NK-92 (cell line): ENCODE results near the gene TRIM22.
"Not testable (repeated sequence)": the region's sequence is repeated elsewhere in the genome, so short reads cannot be mapped to it uniquely, and the experiment has no call there.

Experiments
- DNase-seq: peaks from one replicate; lab custom pipeline; 2025; ENCODE audit not compliant: unreplicated experiment; lab: John Stamatoyannopoulos, UW

The TRIM22 gene, protein sequence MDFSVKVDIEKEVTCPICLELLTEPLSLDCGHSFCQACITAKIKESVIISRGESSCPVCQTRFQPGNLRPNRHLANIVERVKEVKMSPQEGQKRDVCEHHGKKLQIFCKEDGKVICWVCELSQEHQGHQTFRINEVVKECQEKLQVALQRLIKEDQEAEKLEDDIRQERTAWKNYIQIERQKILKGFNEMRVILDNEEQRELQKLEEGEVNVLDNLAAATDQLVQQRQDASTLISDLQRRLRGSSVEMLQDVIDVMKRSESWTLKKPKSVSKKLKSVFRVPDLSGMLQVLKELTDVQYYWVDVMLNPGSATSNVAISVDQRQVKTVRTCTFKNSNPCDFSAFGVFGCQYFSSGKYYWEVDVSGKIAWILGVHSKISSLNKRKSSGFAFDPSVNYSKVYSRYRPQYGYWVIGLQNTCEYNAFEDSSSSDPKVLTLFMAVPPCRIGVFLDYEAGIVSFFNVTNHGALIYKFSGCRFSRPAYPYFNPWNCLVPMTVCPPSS

DNA sequence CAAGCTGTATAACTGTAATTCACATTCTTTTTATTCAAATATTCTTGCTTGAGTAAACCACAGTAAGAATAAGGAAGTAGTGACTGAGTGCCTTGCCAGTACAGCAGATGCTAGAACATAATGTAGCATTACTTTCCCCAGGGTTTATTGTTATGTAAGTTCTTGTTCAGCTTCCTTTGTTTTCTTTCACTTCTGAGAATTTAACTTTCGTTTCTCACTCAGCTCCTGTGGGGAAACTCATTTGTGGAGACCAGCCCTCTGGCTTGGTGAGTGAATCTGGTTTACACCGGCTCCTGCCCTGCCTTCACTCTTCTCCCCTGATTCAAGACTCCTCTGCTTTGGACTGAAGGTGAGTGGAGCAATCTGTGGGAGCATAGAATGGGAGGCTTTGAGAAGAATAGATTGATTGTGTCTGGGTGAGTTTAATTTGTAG is at the start of gene TRIM22:
Gene TRIM22 (plus strand): TSS at position 240 of the 433 bp plus-strand sequence. CDS start 6,443 bp downstream, outside the sequence.
- no peak for DNase-seq

DNA sequence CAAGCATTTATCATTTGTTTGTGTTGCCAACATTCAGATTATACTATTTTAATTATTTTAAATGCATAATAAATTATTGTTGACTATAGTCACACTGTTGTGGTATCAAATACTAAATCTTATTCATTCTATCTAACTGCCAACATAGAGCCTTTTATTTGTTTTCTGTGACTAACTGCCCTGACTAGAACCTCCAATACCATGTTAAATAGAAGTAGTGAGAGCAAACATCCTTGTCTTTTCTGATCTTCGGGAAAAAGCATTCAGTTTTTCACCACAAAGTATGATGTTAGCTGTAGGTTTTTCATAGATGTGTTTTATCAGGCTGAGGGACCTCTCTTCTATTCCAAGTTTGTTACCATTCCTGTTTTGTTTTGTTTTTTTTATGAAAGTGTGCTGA is 49.6 kb upstream of the TRIM22 start:
- no peak for DNase-seq

DNA sequence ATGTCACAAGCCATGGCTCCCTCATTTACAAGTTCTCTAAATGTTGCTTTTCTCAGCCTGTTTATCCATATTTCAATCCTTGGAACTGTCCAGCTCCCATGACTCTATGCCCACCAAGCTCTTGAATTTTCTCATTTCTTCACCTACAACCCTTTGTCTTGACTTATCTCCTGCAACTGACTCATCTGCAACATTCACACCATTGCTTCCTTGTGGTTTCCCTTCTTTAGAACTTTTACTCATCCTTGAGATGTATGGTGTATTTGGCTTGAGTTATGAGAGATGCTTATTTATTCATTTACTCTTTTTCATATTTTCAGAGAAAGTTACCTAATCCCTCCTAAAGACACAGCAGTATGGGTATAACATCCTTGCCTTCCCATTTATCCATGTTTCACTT is 46.0 kb upstream of the TRIM22 start:
- DNase-seq: no peak

DNA sequence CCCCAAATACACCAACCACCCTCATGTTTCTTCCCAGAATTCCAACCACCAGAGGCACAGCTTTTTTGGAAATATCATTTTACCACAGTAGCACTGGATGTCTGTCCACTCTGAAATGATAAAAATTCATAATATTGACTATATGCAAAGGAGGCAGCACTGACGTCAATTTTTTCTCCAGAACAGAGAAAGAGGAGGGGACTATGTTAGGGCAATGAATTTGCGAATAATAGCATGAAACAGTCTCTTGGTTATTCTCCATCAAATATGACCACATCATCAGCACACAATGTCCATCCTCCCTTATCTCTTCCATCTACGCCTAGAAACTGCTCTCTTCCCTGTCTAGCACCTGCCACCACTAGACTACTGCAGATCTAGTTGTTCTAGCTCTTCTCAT is 43.5 kb upstream of the TRIM22 start:
- no peak for DNase-seq

DNA sequence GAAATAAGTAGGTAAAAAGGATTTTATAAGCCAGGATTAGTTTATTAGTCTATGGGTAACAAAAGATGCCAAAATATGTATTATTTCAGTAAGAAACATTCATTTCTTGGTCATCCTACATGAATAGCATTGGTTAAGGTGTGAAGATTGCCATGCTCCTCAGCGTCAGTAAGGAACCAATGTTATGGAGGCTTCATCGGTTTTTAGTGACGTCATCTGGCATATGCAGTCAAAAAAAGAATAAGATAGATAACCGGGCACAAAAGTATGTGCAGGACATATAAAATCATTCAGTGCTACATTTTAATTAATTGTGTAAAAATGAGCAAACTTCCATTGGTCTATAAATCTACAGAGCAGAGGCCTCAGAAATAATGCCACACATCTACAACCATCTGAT is 34.1 kb upstream of the TRIM22 start:
- DNase-seq: no peak

DNA sequence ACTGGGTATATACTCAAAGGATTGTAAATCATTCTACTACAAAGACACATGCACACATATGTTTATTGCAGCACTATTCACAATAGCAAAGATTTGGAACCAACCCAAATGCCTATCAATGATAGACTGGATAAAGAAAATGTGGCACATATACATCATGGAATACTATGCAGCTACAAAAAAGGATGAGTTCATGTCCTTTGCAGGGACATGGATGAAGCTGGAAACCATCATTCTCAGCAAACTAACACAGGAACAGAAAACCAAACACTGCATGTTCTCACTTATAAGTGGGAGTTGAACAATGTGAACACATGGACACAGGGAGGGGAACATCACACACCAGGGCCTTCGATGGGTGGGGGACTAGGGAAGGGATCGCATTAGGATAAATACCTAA is 32.6 kb upstream of the TRIM22 start:
- not testable (repeated sequence) for DNase-seq

DNA sequence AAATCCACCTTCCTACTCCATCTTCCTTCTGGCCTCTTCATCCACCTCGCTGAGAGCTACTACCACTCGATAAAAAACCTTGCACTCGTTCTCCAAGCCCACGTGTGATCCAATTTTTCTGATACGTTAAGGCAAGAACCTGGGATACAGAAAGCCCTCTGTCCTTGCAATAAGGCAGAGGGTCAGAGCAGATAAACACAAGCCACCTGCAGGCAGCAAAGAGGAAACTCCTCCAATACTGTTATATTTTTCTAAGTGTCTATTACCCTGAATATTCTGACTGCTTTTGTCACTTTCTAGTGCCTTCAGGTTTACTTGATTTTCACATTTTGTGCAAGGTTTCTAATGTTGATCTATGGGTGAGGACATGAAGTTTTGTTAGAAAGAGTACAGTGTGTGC is 31.3 kb upstream of the TRIM22 start:
- DNase-seq: no peak

DNA sequence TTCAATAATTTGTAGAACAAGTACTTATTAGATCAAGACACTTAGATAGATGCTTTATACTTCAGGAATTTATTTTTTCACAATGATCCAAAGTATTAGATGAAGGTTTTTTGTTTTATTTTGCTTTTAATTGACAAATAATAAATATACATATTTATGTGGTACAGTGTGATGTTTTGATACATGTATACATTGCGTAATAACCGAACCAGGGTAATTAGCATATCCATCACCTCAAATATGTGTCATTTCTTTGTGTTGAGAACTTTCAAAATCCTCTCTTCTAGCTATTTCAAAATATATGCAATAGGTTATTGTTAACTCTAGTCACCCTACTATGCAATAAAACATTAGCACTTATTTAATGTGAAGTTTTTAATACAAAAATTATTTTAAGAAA is 26.1 kb upstream of the TRIM22 start:
- no peak for DNase-seq

DNA sequence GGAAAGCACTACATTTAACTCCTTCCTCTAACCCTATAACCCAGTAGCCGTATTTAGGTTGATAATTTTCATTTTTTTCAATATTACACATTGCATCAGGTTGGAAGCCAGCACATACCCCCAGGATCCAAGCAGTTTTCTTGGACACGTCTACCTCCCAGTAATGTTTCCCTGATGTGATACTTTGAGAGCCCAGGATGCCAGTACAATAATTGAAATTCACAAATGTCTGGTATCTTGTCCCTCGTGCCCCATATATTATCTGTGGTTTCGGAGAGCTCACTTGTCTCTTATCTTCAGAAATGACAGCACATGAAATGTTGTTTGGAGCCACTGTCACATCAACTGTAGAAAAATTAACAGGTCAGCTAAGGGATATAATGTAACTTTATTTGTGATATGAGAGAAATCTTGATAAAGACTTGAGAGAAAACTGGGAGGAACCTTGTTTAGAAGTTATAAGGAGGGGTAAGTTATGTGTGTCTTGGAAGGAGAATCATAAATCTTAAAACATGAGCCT is 24.5 kb upstream of the TRIM22 start:
- no peak for DNase-seq

DNA sequence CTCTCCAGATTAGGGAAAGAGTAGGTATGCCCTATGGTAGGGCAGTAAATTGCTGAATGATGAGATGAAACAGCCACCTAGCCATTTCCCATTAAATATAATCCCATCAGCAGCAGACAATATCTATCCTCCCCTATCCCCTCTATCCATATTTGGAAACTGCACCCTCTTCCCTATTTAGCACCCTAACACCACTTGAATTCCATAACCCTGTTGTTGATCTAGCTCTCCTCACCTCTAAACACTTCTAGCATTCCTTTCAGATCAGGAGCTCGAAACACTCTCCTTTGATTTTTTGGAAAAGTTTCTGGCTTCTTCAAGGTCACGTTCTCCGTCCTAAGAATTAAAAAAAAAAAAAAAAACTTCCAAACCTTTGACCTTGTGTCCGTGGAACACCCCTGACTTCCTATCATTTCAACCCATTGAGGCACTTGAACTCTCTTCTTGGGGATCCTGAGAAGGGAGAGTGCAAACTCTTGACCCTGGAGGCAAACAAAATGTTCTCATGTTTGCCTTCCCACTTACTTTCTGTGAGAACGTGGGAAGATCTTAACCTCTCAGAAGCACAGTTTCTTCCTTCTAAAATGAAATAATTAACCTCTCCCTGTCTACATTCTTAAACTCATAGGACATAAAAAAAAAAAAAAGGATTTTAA is 23.7 kb upstream of the TRIM22 start:
- no peak for DNase-seq

DNA sequence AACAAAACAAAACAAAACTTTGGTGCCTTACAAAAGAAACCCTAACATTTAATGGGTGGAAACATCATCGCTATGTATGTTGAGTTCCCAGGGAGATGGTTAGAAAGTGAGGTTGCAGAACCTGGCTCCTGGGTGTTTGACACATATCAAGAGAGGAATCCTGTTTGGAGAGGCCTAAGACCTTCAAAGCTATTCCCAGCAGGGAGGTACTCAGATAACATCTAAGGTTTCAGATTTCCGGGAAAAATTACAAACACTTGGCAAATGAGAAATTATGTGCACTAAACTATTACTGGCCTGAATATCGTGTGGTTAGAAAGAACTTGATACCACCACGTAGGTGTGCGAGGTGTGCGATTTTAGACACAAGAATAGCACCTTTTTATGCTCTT is 23.2 kb upstream of the TRIM22 start:
- no peak for DNase-seq

DNA sequence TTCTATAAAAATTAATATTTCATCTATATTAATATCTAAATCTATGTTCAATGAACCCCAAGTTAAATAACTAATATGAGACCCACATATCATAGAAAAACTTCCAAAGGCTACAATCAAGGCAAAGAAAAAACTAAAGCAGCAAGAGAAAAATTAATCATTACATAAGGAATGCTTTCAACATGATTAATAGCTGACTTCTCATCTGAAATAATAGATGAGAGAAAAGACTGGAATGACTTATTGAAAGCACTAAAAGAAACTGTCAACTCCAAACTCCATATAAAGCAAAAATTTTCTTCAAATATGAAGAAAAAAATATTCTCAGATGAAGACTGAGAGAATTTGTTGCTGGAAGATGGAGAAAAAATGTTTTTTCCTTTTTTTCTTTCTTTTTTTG is 17.8 kb upstream of the TRIM22 start:
- DNase-seq: no peak

DNA sequence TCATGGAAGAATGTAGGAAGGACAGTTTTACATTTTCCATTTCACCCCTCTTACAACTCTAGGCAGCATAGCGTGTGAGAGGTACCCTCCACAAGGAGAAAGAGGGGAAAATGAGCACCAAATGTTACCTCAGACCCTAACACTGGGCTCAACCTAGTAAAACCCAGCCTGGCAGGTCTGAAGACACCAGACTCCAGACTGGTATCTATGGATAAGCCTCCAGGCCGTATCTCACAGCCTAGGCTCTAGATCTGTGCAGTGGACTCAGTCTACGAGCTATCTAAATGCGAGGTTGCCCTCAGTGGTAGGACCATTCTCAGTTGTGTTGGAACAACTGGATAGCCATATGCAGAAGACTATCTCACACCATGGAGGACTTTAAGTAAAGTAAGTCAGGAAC is 15.2 kb upstream of the TRIM22 start:
- no peak for DNase-seq

DNA sequence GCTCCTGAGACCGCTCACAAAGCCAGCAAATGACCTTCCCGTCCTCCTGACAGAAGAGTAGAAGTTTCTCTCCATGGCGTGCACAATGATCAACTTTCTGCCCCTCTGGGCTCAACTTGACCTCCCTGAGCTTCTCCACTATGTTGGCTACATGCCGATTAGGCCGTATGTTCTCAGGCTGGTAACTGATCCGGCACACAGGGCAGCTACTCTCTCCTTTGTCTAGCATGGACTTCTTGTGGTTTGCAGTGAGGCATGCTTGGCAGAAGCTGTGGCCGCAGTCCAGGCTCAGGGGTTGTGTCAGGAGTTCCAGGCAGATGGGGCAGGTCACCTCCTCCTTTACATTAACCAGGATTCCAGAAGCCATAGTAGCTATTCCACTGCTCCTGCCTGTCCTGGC is 9.8 kb upstream of the TRIM22 start:
- DNase-seq: no peak

DNA sequence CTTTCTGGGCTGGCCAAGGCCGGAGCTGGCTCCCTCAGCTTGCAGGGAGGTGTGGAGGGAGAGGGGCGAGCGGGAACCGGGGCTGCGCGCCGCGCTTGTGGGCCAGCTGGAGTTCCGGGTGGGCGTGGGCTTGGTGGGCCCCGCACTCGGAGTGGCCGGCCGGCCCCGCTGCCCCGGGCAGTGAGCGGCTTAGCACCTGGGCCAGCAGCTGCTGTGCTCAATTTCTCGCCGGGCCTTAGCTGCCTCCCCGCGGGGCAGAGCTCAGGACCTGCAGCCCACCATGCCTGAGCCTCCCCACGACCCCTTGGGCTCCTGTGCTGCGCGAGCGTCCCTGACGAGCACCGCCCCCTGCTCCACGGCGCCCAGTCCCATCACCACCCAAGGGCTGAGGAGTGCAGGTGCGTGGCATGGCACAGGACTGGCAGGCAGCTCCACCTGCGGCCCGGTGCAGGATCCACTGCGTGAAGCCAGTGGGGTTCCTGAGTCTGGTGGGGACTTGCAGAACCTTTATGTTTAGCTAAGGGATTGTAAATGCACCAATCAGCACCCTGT is 6.6 kb upstream of the TRIM22 start:
- not testable (repeated sequence) for DNase-seq

DNA sequence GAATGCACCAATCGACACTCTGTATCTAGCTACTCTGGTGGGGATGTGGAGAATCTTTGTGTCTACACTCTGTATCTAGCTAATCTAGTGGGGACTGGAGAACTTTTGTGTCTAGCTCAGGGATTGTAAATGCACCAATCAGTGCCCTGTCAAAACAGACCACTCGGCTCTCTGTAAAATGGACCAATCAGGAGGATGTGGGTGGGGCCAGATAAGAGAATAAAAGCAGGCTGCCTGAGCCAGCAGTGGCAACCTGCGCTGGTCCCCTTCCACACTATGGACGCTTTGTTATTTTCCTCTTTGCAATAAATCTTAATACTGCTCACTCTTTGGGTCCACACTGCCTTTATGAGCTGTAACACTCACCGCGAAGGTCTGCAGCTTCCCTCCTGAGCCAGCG is 6.0 kb upstream of the TRIM22 start:
- DNase-seq: not testable (repeated sequence)

DNA sequence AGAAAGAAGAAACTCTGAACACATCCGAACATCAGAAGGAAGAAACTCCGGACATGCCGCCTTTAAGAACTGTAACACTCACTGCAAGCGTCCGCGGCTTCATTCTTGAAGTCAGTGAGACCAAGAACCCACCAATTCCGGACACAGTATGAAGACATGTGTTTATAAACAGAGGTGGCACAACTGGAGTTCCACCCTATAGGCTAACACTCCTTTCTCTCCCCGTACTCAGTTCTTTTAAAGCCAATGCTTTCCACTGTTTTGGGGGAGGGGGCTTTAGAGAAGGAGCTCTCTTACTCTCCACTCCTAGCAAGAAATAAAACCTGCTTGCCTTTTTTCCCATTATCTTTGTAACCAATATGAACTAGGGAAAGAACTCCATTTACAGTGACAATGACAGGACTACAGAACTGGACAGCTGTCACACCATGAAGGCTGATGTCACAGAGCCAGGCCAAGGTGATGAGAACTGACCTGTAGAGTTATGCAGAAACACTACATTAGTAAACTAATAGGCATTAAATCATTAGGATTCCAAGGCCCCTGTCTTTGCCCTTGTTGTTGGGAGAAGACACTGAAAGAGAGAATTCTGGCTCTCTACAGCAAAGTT is 5.4 kb upstream of the TRIM22 start:
- no peak for DNase-seq

DNA sequence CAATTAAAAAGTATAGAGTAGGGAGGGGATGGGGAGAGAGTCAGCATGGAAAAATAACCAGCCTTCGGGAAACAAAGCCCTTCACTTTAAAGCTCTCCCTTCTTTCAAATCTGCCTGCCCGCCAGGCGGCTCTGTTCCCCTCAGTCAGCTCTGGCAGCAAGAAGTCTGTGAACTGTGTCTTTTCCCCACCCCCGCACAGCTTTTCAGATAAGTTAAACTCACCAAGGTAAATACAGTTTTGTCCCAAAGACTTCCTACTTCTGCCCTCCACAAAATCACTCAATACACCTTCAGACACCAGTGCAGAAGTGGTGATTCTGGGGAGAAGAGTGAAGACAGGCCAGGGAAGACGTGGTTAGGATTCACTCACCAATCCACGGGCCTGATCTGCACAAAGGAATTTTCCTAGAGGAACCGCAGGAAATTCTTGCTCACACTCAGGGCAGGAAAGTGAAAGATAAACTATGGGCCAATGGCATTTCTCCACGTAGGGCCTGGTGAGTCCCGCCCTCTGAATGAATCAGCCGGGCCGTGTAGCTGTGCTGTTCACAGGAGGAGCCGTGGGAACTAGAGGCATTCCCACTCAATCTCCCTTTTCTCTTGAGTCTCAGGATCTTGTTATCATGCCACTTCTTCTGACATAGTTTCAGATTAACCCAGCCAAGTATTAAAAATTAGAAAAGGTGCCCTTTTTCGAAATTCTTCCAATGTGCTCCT is 4.8 kb upstream of the TRIM22 start, which contains the start of gene TRIM5:
Gene TRIM5 (minus strand): TSS at position 429 of the 717 bp plus-strand sequence. CDS start 4,897 bp downstream, outside the sequence.
- DNase-seq: no peak

DNA sequence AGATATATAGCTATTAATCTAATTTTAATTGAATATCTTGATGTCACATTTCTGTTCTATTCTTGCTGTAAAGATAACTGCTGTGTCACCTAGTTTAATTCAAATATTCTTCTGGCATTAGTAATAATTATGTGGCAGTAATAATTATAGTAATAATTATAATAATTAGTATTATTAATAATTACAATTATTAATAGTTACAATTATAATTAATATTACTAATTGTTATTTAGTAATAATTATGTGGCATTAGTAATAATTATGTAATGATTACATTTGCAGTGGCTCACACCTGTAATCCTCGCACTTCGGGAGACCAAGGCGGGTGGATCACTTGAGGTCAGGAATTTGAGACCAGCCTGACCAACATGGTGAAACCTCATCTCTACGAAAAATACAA is 3.2 kb upstream of the TRIM22 start:
- DNase-seq: no peak

DNA sequence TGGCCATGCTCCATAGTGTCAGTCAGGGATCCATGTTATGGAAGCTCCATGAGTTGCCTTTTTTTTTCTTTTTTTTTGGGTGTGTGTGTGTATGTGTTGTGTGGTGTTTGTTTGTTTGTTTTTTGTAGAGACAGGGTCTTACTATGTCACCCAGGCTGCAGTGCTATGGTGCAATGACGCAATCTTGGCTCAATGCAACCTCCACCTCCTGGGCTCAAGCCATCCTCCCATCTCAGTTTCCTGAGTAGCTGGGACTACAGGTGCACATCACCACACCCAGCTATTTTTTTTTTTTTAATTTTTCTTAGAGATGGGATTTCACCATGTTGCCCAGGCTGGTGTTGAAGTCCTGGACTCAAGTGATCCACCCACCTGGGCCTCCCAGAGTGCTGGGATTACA is 1.1 kb upstream of the TRIM22 start:
- DNase-seq: no peak

DNA sequence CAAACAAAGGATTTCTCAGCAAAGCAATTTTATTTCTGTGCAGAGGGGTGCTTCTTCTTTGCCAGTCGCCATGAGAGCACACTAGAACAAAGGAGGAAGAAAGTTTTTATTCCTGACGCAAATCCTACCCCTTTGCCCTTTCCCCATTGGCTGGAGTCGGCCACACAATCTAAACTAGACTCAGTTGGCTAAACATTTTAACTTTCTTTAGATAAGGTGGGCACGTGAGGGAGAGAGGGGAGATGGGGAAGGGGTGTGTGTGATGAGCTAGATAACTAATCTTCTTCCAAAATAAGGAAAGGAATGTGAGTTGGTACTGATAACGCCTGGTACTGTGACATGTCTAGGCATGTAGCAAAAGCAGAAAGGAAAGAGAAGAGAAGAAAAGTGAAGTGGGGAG is 626 bp downstream of the TRIM22 start:
- DNase-seq: no peak
